ENCODE measurements around the gene CRYGA.

Gene CRYGA, protein sequence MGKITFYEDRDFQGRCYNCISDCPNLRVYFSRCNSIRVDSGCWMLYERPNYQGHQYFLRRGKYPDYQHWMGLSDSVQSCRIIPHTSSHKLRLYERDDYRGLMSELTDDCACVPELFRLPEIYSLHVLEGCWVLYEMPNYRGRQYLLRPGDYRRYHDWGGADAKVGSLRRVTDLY

DNA sequence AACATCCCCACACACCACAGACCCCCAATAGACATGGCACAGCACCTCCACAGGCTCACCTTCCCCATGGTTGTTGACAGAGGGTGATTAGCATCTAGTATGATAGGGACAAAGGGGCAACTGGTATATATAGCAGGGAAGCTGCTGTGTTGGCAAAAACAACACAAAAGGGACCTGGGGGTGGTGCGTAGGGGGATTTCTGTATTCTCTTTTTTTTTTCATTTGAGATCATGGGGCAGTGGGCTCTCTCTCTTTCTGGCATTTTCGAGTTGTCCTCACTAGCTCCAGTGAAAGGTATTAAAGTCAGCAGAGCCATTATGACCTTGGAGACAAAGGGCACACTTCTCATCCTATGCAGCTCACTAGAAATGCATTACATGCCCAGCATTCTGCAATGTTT, at the start of gene CRYGA:
TSS of gene CRYGA (minus strand) at position 101 of the 400 bp plus-strand sequence. CDS start at position 68, 33 bp downstream.
- no peak for DNase-seq (ENCODE audit: low read depth, low spot score)

DNA sequence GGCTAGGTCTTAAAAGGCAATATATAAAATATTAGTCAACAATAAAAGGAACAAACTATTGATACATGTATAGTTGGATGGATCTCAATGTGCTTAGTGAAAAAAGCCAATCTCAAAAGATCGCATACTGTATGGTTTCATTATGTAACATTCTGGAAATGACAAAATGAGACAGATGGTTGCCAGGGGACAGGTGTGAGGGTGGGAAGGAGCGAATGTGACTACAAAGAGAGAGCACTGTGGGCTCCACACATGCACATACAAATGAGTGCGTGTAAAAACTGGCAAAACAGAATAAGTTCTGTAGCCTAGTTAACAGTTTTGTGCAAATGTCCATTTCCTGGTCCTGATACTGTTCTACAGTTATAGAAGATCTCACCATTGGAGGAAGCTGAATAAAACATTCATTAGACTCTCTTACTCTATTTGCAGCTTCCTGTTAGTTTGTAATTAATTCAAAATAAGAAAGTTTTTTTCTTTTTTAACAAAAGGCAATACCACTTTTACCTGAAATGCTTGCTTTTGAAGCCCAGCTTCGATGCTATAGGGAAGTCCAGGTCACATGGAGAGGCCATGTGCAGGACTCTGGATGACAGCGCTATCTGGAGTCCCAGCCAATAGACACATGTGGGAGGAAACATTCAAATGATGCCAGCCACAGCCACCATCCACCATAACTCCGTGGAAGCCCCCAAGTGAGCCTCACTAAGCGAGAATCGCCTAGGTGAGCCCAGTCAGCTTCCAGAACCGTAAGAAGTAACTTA, 47.5 kb upstream of the CRYGA start:
- DNase-seq (ENCODE audit: low read depth, low spot score) = no peak

DNA sequence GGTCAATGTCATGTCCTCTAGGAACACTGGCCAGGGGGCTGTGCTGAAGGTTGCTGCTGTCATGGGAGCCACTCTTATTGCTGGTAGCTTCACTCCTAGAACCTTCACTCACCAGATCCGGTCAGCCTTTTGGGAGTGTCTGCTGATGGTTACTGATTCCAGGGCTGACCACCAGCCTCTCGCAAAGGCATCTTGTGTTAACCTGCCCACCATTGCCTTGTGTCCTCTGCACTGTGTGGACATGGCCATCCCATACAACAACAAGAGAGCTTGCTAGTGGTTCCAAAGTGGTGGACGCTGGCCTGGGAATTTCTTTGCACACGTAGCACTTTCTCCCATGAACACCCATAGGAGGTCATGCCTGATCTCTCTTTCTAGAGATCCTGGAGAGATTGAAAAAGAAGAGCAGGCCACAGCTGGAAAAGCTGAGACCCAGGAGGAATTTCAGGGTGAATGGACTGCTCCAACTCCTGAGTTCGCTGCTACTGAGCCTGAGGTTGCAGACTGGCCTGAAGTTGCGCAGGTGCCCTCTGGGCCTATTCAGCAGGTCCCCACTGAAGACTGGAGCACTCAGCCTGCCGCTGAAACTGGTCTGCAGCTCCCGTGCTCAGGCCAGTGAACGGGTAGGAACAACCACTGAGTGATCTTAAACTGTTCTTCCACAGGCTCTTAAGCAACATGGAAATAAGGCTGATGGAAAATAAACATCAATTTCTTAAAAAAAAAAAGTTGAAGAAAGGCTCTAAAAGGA, 45.1 kb upstream of the CRYGA start:
- no peak for DNase-seq (ENCODE audit: low read depth, low spot score)

DNA sequence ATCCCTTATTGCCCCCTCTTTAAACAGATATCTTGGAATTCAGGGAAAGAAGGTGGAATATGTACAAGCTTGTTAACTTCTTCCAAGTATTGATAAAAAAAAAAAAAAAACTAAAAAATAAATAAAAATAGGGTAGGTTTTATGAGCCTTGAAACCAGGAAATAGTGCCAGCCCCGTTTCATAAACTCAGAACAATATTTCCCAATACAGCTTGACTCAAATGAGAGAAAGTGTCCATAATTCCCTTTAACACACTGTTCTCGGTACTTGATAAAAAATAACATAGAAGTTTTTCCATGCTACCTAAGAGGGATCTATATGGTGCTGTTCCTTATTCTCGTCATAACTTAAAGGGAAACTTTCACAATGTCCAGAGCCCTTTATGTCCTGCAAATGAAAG, 44.4 kb upstream of the CRYGA start:
- DNase-seq (ENCODE audit: low read depth, low spot score) = no peak

DNA sequence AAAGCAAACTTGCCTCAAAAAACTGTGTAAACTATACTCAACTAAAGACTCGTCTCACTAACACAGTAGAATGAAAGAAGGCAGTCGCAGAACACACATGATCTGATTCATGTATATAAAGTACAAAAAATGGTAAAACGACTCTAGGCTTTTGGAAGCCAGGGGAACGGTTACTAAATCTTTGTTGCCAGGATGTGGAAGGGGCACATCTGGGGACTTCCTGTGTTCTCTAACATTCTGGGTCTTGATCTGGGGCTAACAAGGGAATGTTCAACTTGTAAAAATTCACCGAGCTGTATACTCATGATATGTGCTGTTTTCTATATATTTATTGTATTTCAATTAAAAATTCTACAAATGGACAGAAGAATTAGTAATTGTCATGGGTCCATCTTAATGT, 40.8 kb upstream of the CRYGA start:
- DNase-seq (ENCODE audit: low read depth, low spot score) = no peak

DNA sequence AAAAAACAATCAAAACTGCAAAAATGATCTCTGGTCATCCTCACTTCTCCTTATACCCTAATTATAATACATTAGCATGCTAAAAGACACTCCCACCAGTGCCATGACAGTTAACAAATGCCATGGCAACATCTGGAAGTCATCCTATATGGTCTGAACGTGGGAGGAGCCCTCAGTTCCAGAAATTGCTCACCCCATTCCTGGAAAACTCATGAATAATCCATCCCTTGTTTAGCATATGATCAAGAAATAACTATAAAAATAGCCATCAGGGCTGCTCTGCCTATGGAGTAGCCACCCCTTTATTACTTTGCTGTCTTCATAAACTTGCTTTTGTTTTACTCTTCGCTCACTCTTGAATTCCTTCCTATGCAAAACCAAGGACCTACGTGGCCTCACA, 32.1 kb upstream of the CRYGA start:
- no peak for DNase-seq (ENCODE audit: low read depth, low spot score)

DNA sequence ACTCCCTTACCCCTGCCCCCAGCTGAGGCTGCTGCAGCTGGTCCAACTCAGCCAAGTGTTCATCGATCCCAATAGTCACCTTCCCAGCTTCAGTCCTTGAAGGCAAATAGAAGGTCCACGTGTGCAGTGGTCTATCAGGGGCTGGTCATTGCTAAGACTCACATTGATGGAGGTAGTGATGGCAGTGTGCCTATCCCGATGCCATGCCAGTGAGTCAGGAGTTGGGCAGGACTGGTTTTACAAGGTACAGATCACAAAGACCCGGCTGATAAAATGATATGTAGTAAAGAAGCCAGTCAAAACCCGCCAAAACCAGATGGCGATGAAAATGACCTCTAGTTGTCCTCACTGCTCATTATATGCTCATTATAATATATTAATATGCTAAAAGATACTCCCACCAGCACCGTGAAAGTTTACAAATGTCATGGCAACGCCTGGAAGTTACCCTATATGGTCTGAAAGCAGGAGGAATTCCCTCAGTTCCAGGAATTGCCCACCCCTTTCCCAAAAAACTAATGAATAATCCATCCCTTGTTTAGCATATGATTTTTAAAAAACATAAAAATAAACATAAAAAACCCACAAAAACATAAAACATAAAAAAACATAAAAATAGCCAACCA, 29.3 kb upstream of the CRYGA start:
- DNase-seq (ENCODE audit: low read depth, low spot score) = peak; percentile 20

DNA sequence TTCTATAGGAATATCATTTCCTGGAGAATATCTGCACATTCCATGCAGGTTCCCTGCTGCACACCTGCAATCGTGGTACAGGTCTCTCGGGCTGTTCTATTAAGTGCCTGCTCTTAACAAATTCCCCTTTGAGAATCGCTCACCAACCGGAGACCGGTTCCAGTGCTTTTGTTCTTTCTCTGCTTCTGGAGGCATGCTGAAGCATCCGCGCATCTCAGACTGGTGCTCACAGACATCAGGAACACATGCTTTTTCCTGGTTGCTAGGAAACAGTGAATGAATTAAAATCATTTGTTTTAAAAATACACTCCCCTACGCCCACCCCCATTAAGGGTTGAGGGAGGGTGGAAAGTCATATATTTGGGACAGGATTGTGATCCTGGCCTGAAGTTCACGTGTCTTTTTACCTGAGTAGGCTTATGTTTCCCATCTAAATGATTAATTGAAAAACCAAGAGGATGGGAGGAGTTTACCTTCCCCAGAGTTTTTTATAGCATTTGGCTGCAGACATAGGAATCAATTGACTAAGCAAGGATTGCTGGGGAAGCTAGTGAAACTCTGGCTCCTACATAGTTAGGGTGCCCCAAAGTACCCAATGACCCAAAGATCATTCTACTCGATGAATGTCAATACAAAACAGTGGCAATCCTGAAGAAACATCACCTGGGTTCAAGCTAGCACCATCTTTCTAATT, 26.6 kb upstream of the CRYGA start, which contains the start of gene C2orf80:
TSS of gene C2orf80 (minus strand) at position 221 of the 694 bp plus-strand sequence. CDS start 3,044 bp downstream, outside the sequence.
- no peak for DNase-seq (ENCODE audit: low read depth, low spot score)

DNA sequence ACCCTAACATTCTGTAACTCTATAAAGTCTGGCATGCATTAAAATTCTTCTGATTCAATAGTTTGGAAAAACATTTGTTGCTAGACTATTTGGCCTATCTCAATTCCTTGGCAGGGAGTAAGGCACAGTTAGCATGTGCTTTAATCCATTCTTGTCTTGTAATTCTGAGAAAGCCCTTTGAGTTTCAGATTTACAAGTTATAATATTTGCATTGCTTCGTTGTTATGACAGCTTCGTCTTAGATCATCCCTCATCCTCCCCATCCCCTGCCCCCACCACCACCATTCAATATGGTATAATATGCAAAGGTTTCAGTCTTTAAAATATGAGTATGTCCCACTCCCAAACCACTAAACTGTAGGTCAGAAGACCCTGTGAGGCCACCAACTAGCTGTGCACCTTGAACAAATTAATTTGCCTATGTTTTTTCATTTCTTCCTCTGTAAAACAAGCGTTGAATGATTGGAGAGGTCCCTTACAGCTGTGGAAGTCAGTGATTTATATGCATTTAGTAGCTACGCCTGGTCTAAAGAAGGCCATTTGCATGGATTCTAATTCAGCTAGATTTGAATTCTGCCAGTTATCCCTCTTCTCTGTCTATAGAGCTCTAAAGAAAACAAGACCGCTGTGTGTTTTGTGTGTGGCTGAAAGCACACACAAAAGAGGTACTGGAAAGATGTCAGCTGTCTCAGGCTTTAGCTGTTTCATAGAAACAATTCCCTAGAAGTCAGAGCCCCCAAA, 25.9 kb upstream of the CRYGA start:
- DNase-seq (ENCODE audit: low read depth, low spot score) = no peak

DNA sequence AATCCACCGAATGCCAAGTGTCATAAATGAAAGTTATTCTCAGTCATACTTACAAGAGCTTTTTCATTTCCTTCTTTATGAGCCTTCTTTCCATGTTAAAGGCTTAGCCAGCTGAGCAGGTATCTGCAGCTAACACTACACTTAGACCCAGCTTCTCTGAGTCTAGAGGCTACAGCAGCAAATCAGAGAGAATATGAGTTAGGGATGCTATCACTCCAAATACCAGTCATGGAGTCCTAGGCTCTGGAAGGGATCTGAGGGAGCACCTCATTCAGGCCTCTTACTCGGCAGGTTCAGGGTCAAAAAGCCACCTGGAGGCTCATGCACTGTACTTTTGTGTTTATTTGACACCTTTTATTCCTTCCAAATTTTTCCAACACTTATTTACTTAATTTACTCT, 23.5 kb upstream of the CRYGA start:
- no peak for DNase-seq (ENCODE audit: low read depth, low spot score)

DNA sequence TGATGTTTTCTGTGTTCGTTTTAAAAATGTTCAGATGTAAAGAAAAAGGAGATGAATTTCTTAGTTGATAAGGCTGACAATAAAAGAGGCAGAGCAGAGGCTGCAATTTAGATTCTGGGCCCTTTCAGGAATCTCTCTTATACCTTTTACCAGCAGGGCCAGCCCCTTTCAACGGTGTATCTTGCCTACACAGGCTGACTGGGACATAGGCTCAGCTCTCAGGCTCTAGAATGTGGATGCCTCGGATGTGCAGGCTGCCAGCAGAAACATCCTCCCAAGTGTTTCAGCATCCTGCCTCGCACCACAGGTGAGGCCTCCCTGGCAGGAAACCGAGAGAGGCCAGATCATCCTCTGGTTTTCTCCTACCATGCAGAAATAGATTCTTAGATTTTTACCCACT, 23.1 kb upstream of the CRYGA start:
- DNase-seq (ENCODE audit: low read depth, low spot score) = no peak

DNA sequence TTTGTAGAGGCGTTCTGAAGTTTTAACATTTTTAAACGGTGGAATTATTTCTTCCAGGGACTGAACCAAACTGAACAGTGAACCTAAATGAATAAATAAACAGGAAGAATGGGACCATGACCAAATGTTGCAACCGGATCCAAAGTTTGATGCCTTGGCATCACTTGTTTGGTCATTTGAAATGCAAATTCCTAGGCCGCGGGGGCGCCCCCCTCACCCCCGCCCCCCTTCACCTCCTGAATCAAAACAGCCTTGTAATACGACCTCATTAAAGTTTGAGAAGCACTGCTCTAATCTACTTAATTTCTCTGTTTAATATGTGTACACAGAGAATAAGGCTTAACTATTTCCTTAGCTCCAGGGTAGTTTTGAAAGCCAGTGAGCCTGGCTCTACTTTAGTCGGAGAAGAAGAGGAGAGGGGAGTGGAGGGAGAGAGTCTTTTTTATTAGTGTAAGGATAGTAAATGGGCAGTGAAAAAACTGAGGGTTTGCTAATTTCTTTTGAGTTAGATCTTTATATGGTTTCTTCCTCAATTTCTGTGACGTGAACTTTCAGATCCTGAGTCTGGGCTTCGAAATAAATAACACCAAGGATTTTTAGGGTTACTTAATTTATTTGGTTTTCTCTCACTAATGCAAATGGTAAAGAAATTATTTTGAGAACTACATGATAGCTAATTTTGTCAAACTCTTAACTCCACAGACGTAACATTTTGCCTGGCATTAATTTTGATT, 20.8 kb upstream of the CRYGA start:
- peak; percentile 17 for DNase-seq (ENCODE audit: low read depth, low spot score)

DNA sequence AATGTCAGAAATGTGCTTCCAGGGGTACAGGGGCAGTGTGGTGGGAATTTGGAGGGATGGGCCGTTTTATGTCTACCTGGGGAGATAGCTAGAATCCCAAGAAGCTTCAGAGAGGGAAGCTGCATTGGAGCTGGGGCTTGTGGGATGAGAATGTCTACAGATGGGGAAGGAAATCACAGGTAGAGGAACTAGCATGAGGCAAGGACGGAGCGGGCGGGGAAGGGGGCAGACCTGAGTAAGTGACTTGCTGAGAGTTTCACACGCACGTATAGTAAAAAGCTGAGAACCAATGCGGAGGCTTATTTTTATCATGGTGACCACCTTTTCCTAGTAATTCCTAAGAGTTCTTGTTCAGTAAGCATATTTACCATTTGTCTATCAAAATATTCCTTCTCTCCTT, 20.1 kb upstream of the CRYGA start:
- DNase-seq (ENCODE audit: low read depth, low spot score) = no peak

DNA sequence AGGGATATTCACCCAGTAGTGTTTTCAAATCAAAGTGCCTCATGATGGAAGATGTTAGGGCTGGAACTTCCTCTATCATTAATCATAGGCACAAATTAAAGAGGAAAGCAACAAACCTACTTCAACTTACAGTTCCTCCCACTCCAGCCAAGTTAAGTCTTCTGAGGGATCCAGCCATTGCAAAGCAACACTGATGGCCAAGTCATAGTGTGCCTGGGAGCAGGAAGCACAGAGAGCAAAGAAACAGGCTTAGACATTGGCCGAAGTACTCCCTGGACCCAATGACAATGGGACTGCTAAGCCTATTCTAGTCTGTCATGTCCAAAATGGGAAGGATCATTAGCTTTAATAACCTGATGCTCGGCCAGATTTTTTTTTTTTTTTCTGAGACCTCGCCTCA, 19.4 kb upstream of the CRYGA start:
- no peak for DNase-seq (ENCODE audit: low read depth, low spot score)

DNA sequence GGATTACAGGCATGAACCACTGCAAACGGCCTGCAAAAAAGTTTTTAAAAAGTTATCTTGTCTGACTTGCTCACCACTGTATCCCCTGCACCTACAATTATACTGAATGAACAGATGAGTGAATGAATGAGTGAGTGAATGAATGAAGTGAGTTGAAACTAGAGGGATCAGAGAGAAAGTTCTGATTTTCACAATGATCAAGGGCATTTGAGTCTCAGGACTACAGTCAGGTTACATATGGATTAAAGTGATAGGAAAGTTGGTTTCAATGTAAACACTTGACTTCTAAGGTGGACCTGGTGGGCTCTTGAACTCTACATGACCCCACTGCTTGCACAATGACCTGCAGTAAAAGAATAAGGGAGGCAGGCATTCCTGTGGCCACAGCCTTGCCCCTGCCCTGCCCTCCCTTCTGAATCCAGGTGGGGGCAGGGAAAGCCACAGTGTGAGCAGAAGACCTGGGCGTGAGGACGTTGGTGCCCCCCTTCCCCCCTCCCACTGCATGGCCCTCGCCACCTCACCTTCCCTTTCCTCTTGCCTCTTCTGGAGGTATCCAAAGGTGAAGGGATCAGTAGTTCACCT, 15.7 kb upstream of the CRYGA start:
- DNase-seq (ENCODE audit: low read depth, low spot score) = peak; percentile 56

DNA sequence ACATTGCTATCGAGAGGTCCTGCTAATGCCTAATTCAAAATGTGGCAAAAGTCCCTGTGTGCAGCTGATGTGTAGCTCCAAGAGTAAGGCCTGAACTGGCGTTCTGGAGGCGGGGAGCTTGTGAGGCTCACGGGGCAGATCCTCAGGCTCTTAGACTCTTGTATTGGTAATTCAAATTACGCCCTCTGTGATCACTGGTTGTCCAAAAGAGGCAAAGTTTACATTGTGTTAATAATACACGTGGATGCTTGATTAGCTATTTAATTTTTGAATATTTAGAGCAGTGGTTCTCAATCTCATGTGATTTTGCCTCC, 12.4 kb upstream of the CRYGA start:
- no peak for DNase-seq (ENCODE audit: low read depth, low spot score)

DNA sequence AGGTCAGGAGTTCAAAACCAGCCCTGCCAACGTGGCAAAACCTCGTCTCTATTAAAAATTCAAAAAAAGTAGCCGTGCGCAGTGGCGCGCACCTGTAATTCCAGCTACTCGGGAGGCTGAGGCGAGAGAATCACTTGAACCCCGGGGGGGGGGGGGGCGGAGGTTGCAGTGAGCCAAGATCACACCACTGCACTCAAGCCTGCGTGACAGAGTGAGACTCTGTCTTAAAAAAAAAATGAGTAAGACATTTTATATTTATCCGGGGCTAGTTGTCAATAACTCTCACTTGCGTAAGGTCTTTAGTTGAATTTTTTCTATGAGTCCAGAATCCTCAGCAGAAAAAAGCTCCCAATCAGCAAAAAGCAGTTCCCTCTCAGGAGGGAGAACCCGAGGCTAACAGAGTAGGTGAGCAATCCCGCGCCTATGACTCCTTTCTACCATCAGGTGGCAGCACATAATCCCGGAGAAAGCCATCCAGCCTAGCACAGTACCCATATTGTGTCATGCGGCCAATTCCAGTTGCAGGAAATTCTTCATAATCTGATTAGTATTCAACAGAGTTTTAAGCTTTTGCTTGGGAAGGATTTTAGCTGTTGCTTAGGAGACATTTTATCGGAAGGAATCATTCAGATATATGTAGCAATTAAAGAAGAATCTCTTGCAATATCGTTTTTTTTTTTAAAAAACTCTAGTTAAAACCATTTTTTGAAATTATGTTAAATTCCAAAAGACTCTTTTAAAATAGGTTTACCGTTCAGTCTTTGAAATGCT, 11.9 kb upstream of the CRYGA start:
- DNase-seq (ENCODE audit: low read depth, low spot score) = peak; percentile 91

DNA sequence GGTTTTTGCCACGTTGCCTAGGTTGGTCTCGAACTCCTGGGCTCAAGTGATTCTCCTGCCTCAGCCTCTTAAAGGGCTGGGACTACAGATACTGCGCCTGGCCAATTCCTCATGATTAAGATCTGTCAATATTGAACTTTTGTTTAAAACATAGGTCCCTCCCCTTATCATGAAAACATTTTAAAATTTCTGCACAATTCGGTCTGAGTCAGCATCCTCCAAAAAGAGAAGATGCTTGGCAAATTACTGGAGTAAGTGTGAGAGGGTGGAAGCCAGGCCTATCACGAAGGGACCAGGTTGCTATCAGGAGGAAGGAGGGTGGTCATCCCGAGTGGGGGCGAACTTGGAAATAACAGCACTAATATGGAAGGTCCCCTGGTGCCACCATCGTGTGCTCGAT, 10.8 kb upstream of the CRYGA start:
- DNase-seq (ENCODE audit: low read depth, low spot score) = no peak

DNA sequence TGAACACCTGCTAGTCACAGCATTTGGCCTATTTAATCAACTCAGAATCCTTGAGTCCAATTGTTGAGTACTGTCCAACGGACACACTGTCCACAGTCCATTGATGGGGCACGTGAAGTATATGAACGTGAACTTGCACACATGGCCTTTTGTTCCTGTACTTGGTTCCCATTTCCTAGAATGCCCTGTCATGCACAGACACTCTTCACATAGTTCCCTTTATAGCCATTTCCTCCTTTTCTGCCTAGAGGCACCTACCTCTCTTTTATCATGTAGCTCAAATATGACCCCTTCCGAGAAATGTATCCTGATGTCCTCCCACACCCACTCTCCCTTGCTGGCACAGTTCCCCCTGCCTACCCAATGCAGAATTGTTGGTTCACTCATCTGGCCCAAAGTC, 8.7 kb upstream of the CRYGA start:
- DNase-seq (ENCODE audit: low read depth, low spot score) = no peak

Data from astrocyte of the hippocampus (primary cell).